WTC11 (cell line): ENCODE results near the gene INF2. TPM values are rescaled to one million over a fixed set of nuclear protein-coding genes. Genes with fewer than 3 reads are reported as not detected.
A peak's percentile ranks its signal among the peaks of the same experiment; 100 is the strongest.

ENCODE experiments used
- ATAC-seq: fragments of 200-7000 bp; cut with Tn5 transposase; 2 replicates; pipeline ENCODE4 v1.10.0; 2021; ENCODE audit warnings: mild to moderate bottlenecking, moderate library complexity
- CTCF ChIA-PET: fragments of 300-600 bp; sonication (Branson Sonifier 250); formaldehyde crosslinking; loops from one replicate; lab custom pipeline; 2021; ENCODE audit warnings: antibody characterized with exemption; lab: Charles Lee
- POLR2A ChIA-PET: fragments of 350-600 bp; sonication (Branson Sonifier 250); formaldehyde crosslinking; loops from one replicate; lab custom pipeline; 2021; ENCODE audit warnings: antibody characterized with exemption; lab: Charles Lee
- DNase-seq: peaks from one replicate; pipeline ENCODE4 v3.0.0; 2021; ENCODE audit warnings: low spot score
- H3K27ac Mint-ChIP-seq: 2 replicates; pipeline ENCODE4 v1.8.0; 2021; ENCODE audit warnings: mixed read lengths
- H3K27me3 Mint-ChIP-seq: 2 replicates; pipeline ENCODE4 v1.8.0; 2021; ENCODE audit warnings: low read depth, mild to moderate bottlenecking, moderate library complexity, mixed read lengths
- H3K36me3 Mint-ChIP-seq: 2 replicates; pipeline ENCODE4 v1.8.0; 2021; ENCODE audit warnings: mixed read lengths
- H3K4me1 Mint-ChIP-seq: 2 replicates; pipeline ENCODE4 v1.8.0; 2022; ENCODE audit warnings: mixed read lengths
- H3K4me3 Mint-ChIP-seq: 2 replicates; pipeline ENCODE4 v1.8.0; 2021; ENCODE audit warnings: mild to moderate bottlenecking, moderate library complexity, mixed read lengths
- H3K9me3 Mint-ChIP-seq: 2 replicates; pipeline ENCODE4 v1.8.0; 2021; ENCODE audit warnings: mixed read lengths
- FOXJ3 ChIP-seq: sonication (generic); formaldehyde crosslinking; IDR thresholded peaks from 2 replicates; pipeline ENCODE4 v1.9.0; 2021; ENCODE audit warnings: missing genetic modification reagents, mild to moderate bottlenecking, borderline replicate concordance
- FOXP4 ChIP-seq: sonication (generic); formaldehyde crosslinking; IDR thresholded peaks from 2 replicates; pipeline ENCODE4 v1.8.0; 2022; ENCODE audit warnings: mild to moderate bottlenecking, missing genetic modification reagents
- HMGA2 ChIP-seq: fragments of 250-450 bp; sonication (Bioruptor Pico); IDR thresholded peaks from 2 replicates; pipeline ENCODE4 v1.4.0; 2021; ENCODE audit warnings: mild to moderate bottlenecking, moderate library complexity
- MLX ChIP-seq: sonication (generic); formaldehyde crosslinking; IDR thresholded peaks from 2 replicates; pipeline ENCODE4 v1.8.1; 2023; ENCODE audit warnings: mild to moderate bottlenecking, missing genetic modification reagents, moderate library complexity
- PRRX2 ChIP-seq: fragments of 250-450 bp; sonication (Bioruptor Pico); IDR thresholded peaks from 2 replicates; pipeline ENCODE4 v1.8.0; 2021; ENCODE audit warnings: mild to moderate bottlenecking
- TP53 ChIP-seq: sonication (generic); formaldehyde crosslinking; IDR thresholded peaks from 2 replicates; pipeline ENCODE4 v1.8.1; 2023; ENCODE audit warnings: mild to moderate bottlenecking, missing genetic modification reagents
- ZNF121 ChIP-seq: sonication (generic); formaldehyde crosslinking; IDR thresholded peaks from 2 replicates; pipeline ENCODE4 v1.8.0; 2023; ENCODE audit warnings: missing genetic modification reagents
- total RNA-seq: library from RNA; stranded (reverse); gene quantifications from 3 replicates; pipeline ENCODE4 v1.2.3, GENCODE V29; 2021
- TF ChIP-seq, protein P1 (sequence below): sonication (generic); formaldehyde crosslinking; IDR thresholded peaks from 2 replicates; pipeline ENCODE4 v1.8.0; 2023; ENCODE audit warnings: missing genetic modification reagents, mild to moderate bottlenecking, borderline replicate concordance
- TF ChIP-seq, protein P2 (sequence below): sonication (generic); formaldehyde crosslinking; IDR thresholded peaks from 2 replicates; pipeline ENCODE4 v1.8.1; 2022; ENCODE audit warnings: mild to moderate bottlenecking, missing genetic modification reagents, moderate library complexity, borderline replicate concordance

INF2 gene
- total RNA-seq, 1 experiment from 2014 or later: 82.4 TPM

- TF ChIP-seq FOXJ3 (no peak), TP53 (CRISPR knock-in tag) (no peak)
- TF ChIP-seq, protein P1, sequence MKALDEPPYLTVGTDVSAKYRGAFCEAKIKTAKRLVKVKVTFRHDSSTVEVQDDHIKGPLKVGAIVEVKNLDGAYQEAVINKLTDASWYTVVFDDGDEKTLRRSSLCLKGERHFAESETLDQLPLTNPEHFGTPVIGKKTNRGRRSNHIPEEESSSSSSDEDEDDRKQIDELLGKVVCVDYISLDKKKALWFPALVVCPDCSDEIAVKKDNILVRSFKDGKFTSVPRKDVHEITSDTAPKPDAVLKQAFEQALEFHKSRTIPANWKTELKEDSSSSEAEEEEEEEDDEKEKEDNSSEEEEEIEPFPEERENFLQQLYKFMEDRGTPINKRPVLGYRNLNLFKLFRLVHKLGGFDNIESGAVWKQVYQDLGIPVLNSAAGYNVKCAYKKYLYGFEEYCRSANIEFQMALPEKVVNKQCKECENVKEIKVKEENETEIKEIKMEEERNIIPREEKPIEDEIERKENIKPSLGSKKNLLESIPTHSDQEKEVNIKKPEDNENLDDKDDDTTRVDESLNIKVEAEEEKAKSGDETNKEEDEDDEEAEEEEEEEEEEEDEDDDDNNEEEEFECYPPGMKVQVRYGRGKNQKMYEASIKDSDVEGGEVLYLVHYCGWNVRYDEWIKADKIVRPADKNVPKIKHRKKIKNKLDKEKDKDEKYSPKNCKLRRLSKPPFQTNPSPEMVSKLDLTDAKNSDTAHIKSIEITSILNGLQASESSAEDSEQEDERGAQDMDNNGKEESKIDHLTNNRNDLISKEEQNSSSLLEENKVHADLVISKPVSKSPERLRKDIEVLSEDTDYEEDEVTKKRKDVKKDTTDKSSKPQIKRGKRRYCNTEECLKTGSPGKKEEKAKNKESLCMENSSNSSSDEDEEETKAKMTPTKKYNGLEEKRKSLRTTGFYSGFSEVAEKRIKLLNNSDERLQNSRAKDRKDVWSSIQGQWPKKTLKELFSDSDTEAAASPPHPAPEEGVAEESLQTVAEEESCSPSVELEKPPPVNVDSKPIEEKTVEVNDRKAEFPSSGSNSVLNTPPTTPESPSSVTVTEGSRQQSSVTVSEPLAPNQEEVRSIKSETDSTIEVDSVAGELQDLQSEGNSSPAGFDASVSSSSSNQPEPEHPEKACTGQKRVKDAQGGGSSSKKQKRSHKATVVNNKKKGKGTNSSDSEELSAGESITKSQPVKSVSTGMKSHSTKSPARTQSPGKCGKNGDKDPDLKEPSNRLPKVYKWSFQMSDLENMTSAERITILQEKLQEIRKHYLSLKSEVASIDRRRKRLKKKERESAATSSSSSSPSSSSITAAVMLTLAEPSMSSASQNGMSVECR (CRISPR knock-in tag): no peak
- TF ChIP-seq, protein P2, sequence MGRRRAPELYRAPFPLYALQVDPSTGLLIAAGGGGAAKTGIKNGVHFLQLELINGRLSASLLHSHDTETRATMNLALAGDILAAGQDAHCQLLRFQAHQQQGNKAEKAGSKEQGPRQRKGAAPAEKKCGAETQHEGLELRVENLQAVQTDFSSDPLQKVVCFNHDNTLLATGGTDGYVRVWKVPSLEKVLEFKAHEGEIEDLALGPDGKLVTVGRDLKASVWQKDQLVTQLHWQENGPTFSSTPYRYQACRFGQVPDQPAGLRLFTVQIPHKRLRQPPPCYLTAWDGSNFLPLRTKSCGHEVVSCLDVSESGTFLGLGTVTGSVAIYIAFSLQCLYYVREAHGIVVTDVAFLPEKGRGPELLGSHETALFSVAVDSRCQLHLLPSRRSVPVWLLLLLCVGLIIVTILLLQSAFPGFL: no peak
- TF ChIP-seq, all 79 proteins: peak for 0
Observed at GRCh38 chr14:104705340-104706047, 16.1 kb downstream of the INF2 start (continued).

GRCh38 chr14:104706733-104707607 lies 17.6 kb downstream of the INF2 start:
- POLR2A ChIA-PET: no interaction called here
- H3K27ac Mint-ChIP-seq: no peak overlapping the region
- TF ChIP-seq MLX (no peak), PRRX2 (CRISPR knock-in tag) (no peak), FOXJ3 (no peak)
- no peaks in the 10 kb centered on the region for H3K27me3 Mint-ChIP-seq
- H3K4me1 Mint-ChIP-seq: peaks cover 3% of the 10 kb centered on the region; the same call in 1 of the 2 replicates
- no peak for DNase-seq
- CTCF ChIA-PET: interaction anchor here (0.6 to 3.1 kb wide), 8 partner anchors 9 to 64 kb away, joined by 3 to 18 read pairs (median 3); no protein-coding TSS in a partner anchor
- peaks cover 8% of the 10 kb centered on the region for H3K9me3 Mint-ChIP-seq
- no peak overlapping the region for H3K4me3 Mint-ChIP-seq
- no peak; the same call in 1 of the 2 replicates for ATAC-seq
- H3K36me3 Mint-ChIP-seq: peaks cover 28% of the 10 kb centered on the region

DNA sequence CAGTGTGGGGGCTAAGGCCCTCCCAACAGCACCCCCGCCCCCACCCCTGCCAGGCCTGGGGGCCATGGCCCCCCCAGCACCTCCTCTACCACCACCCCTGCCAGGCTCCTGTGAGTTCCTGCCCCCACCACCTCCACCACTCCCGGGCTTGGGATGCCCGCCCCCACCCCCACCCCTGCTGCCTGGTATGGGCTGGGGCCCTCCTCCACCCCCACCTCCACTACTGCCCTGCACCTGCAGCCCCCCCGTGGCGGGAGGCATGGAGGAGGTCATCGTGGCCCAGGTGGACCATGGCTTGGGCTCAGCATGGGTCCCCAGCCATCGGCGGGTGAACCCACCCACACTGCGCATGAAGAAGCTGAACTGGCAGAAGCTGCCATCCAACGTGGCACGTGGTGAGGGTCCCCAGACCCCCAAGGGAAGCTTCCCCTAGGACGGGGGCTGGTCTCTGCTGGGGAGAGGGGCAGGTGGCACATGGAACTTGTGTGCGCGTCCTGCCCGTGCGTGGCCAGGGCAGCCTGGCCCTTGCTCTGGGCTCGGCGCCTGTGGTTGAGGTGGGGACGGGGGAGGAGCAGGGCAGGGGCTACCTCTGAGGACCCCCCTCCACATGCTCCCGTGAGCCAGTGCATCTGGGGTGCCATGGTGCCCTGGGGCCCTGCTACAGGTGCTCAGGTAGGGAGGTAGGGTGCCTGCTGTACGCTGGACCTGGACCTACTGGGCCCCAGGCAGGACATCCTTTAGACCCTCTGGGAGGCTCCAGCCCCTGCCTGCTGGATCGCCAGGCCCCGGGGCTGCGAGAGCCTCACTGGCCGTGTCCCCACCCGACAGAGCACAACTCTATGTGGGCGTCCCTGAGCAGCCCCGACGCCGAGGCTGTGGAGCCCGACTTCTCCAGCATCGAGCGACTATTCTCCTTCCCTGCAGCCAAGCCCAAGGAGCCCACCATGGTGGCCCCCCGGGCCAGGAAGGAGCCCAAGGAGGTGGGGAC lies 18.5 kb downstream of the INF2 start:
- TF ChIP-seq FOXP4 (CRISPR knock-in tag): 0 out of 2 replicates have a peak, but pooled peaks have one; percentile 30
- TF ChIP-seq ZNF121 (CRISPR knock-in tag): peak; percentile 56; the same call in 1 of the 2 replicates
- no peak for TF ChIP-seq HMGA2 (CRISPR knock-in tag)
- H3K27me3 Mint-ChIP-seq: no peaks in the 10 kb centered on the region
- no peak overlapping the region for H3K4me3 Mint-ChIP-seq
- ChIA-PET CTCF (interaction anchor here (0.6 to 3.1 kb wide), 17 partner anchors 8 to 1005 kb away, joined by 3 to 18 read pairs (median 5); no protein-coding TSS in a partner anchor), POLR2A (no interaction called here)
- H3K9me3 Mint-ChIP-seq: peaks cover 8% of the 10 kb centered on the region
- H3K4me1 Mint-ChIP-seq: peaks cover 3% of the 10 kb centered on the region; the same call in 1 of the 2 replicates
- ATAC-seq (peak; percentile 3; the same call in 1 of the 2 replicates), DNase-seq (no peak)
- peaks cover 28% of the 10 kb centered on the region for H3K36me3 Mint-ChIP-seq
- H3K27ac Mint-ChIP-seq: no peak overlapping the region
